Measurements from ENCODE around the gene ZNF79. TPM values are rescaled to one million over a fixed set of nuclear protein-coding genes. Genes with fewer than 3 reads are reported as not detected.

Gene ZNF79
- polyA plus RNA-seq, 1 experiment = 5.6 TPM

GRCh38 chr9:127428348-127428747 is 4.2 kb downstream of the ZNF79 start:
- CTCF ChIA-PET = no interaction called here
- no peak overlapping the region for H3K4me3 ChIP-seq (ENCODE audit: low read depth, low read length)
- no peak for TF ChIP-seq CTCF (IDR thresholded peaks at IDR 0.05; ENCODE audit: low read depth, low read length)
- DNase-seq (ENCODE audit: low read depth, low spot score) = no peak
- no peaks in the 10 kb centered on the region for H3K9me3 ChIP-seq (ENCODE audit: control insufficient read depth, insufficient read depth, low read length)
- POLR2A ChIA-PET = no interaction called here
- no peak overlapping the region for H3K27ac ChIP-seq (ENCODE audit: low read depth, low read length)
- no peaks in the 10 kb centered on the region for H3K27me3 ChIP-seq (ENCODE audit: control insufficient read depth, insufficient read depth, low read length)

- Histone ChIP-seq H3K27ac (ENCODE audit: low read depth, low read length) (no peak overlapping the region), H3K4me3 (ENCODE audit: low read depth, low read length) (no peak overlapping the region), H3K27me3 (ENCODE audit: control insufficient read depth, insufficient read depth, low read length) (no peaks in the 10 kb centered on the region), H3K9me3 (ENCODE audit: control insufficient read depth, insufficient read depth, low read length) (no peaks in the 10 kb centered on the region)
- CTCF ChIA-PET = no interaction called here
- POLR2A ChIA-PET = no interaction called here
- TF ChIP-seq CTCF (IDR thresholded peaks at IDR 0.05; ENCODE audit: low read depth, low read length) = no peak
- DNase-seq (ENCODE audit: low read depth, low spot score) = no peak
Measured at GRCh38 chr9:127430415-127430814, 6.2 kb downstream of the ZNF79 start.

GRCh38 chr9:127437497-127438264 is 13.5 kb downstream of the ZNF79 start:
- POLR2A ChIA-PET = interaction anchor here (0.6 to 1.0 kb wide), 2 partner anchors 14 to 564 kb away, joined by 3 read pairs; partner anchors contain the start of gene ZNF79

GRCh38 chr9:127438394-127438793 is 14.2 kb downstream of the ZNF79 start:
- Histone ChIP-seq H3K4me3 (ENCODE audit: low read depth, low read length) (no peak overlapping the region), H3K27me3 (ENCODE audit: control insufficient read depth, insufficient read depth, low read length) (no peaks in the 10 kb centered on the region), H3K9me3 (ENCODE audit: control insufficient read depth, insufficient read depth, low read length) (peaks cover 9% of the 10 kb centered on the region), H3K27ac (ENCODE audit: low read depth, low read length) (no peak overlapping the region)
- CTCF ChIA-PET = no interaction called here
- POLR2A ChIA-PET = interaction anchor here (0.6 kb wide), 1 partner anchor 563 kb away, joined by 3 read pairs; no protein-coding TSS in a partner anchor
- DNase-seq (ENCODE audit: low read depth, low spot score) = no peak
- no peak for TF ChIP-seq CTCF (IDR thresholded peaks at IDR 0.05; ENCODE audit: low read depth, low read length)

More at GRCh38 chr9:127437497-127438264, 13.5 kb downstream of the ZNF79 start:
- no peaks in the 10 kb centered on the region for H3K27me3 ChIP-seq (ENCODE audit: control insufficient read depth, insufficient read depth, low read length)
- peak; percentile 19; the same call in 1 of the 2 replicates for TF ChIP-seq CTCF (IDR thresholded peaks at IDR 0.05; ENCODE audit: low read depth, low read length)
- CTCF ChIA-PET = interaction anchor here (0.6 kb wide), 2 partner anchors 118 to 193 kb away, joined by 5 to 12 read pairs; no protein-coding TSS in a partner anchor
- DNase-seq (ENCODE audit: low read depth, low spot score) = no peak
- no peak overlapping the region for H3K27ac ChIP-seq (ENCODE audit: low read depth, low read length)
- no peak overlapping the region for H3K4me3 ChIP-seq (ENCODE audit: low read depth, low read length)
- peaks cover 4% of the 10 kb centered on the region for H3K9me3 ChIP-seq (ENCODE audit: control insufficient read depth, insufficient read depth, low read length)

GRCh38 chr9:127444283-127444920 is 20.2 kb downstream of the ZNF79 start:
- Histone ChIP-seq H3K27me3 (ENCODE audit: control insufficient read depth, insufficient read depth, low read length) (no peaks in the 10 kb centered on the region), H3K9me3 (ENCODE audit: control insufficient read depth, insufficient read depth, low read length) (peaks cover 41% of the 10 kb centered on the region), H3K4me3 (ENCODE audit: low read depth, low read length) (no peak overlapping the region), H3K27ac (ENCODE audit: low read depth, low read length) (peak overlapping the region; percentile 39)
- POLR2A ChIA-PET = interaction anchor here (0.7 to 2.2 kb wide), 4 partner anchors 11 to 454 kb away, joined by 3 to 8 read pairs (median 5); partner anchors contain the start of genes SLC2A8 and ZNF79
- CTCF ChIA-PET = no interaction called here
- TF ChIP-seq CTCF (IDR thresholded peaks at IDR 0.05; ENCODE audit: low read depth, low read length) = no peak
- no peak for DNase-seq (ENCODE audit: low read depth, low spot score)

Measured in AG04450 (cell line).